Loucy (cell line): ENCODE measurements around the gene STK25.

ENCODE experiments used
- H2AFZ ChIP-seq: fragments of 200-600 bp; sonication (generic); 2 replicates; pipeline ENCODE4 v1.6.0; 2016; ENCODE audit warnings: antibody characterized with exemption, mild to moderate bottlenecking, low read length, moderate library complexity
- H3F3A ChIP-seq: fragments of 200-600 bp; 2 replicates; pipeline ENCODE4 v1.6.0; 2016; ENCODE audit warnings: antibody characterized with exemption, low read depth, mild to moderate bottlenecking
- H3K27me3 ChIP-seq: fragments of 200-600 bp; sonication (generic); 2 replicates; pipeline ENCODE4 v1.6.1; 2014; ENCODE audit warnings: low read length, mild to moderate bottlenecking; ENCODE audit not compliant: insufficient read depth, poor library complexity, severe bottlenecking
- H3K36me3 ChIP-seq: fragments of 200-600 bp; sonication (generic); 2 replicates; pipeline ENCODE4 v1.6.1; 2016; ENCODE audit warnings: low read length; ENCODE audit not compliant: insufficient read depth
- H3K4me1 ChIP-seq: fragments of 200-600 bp; sonication (generic); 2 replicates; pipeline ENCODE4 v1.5.1; 2014; ENCODE audit warnings: low read length, mild to moderate bottlenecking; ENCODE audit not compliant: insufficient read depth, poor library complexity, severe bottlenecking
- H3K4me2 ChIP-seq: fragments of 200-600 bp; sonication (generic); 2 replicates; pipeline ENCODE4 v1.6.0; 2014; ENCODE audit warnings: antibody characterized with exemption, low read length, low read depth, mild to moderate bottlenecking; ENCODE audit not compliant: poor library complexity, severe bottlenecking
- H3K4me3 ChIP-seq: fragments of 200-600 bp; sonication (generic); 2 replicates; pipeline ENCODE4 v1.5.1; 2014; ENCODE audit warnings: low read length, mild to moderate bottlenecking, mixed read lengths; ENCODE audit not compliant: poor library complexity, severe bottlenecking
- H3K79me2 ChIP-seq: fragments of 200-600 bp; sonication (generic); 2 replicates; pipeline ENCODE4 v1.6.1; 2014; ENCODE audit warnings: low read length; ENCODE audit not compliant: insufficient read depth
- H3K9ac ChIP-seq: fragments of 200-600 bp; sonication (generic); 2 replicates; pipeline ENCODE4 v1.6.0; 2014; ENCODE audit warnings: mild to moderate bottlenecking, low read depth, low read length, moderate library complexity; ENCODE audit not compliant: poor library complexity, severe bottlenecking
- H3K9me2 ChIP-seq: fragments of 200-600 bp; sonication (generic); replicated peaks from 2 replicates; pipeline ENCODE4 v1.6.1; 2016; ENCODE audit warnings: low read depth, low read length, mixed read lengths
- H3K9me3 ChIP-seq: fragments of 200-600 bp; sonication (generic); 2 replicates; pipeline ENCODE4 v1.6.1; 2014; ENCODE audit warnings: mild to moderate bottlenecking, antibody characterized with exemption, low read length, low read depth; ENCODE audit not compliant: insufficient read depth
- H4K20me1 ChIP-seq: fragments of 200-600 bp; sonication (generic); 2 replicates; pipeline ENCODE4 v1.6.0; 2014; ENCODE audit warnings: antibody characterized with exemption, low read length, mild to moderate bottlenecking; ENCODE audit not compliant: insufficient read depth, poor library complexity, severe bottlenecking
- CTCF ChIP-seq: fragments of 200-600 bp; sonication (generic); conservative IDR thresholded peaks from 2 replicates; pipeline ENCODE4 v1.5.1; 2014; ENCODE audit warnings: mild to moderate bottlenecking, antibody characterized with exemption, low read length
- EZH2phosphoT487 ChIP-seq: fragments of 200-600 bp; IDR thresholded peaks from 2 replicates; pipeline ENCODE4 v1.6.1; 2018; ENCODE audit warnings: antibody characterized with exemption, mild to moderate bottlenecking, moderate library complexity, borderline replicate concordance

STK25 gene

GRCh38 chr2:241554610-241555322 is 46.4 kb upstream of the STK25 start:
- no peaks in the 10 kb centered on the region for H4K20me1 ChIP-seq
- H3K9me2 ChIP-seq, result no peaks in the 10 kb centered on the region
- H3K79me2 ChIP-seq, result no peaks in the 10 kb centered on the region
- no peak overlapping the region for H3K4me2 ChIP-seq
- H3K4me1 ChIP-seq, result peaks cover 6% of the 10 kb centered on the region
- no peak overlapping the region for H3K9ac ChIP-seq
- H2AFZ ChIP-seq, result no peak overlapping the region
- H3K36me3 ChIP-seq, result no peaks in the 10 kb centered on the region
- H3K27me3 ChIP-seq, result no peaks in the 10 kb centered on the region
- no peak overlapping the region for H3K4me3 ChIP-seq
- no peaks in the 10 kb centered on the region for H3F3A ChIP-seq
- peaks cover 6% of the 10 kb centered on the region; the same call in 1 of the 2 replicates for H3K9me3 ChIP-seq
- TF ChIP-seq EZH2phosphoT487 (no peak), CTCF (no peak)

- Histone ChIP-seq H3K4me2 (no peak overlapping the region), H3F3A (no peaks in the 10 kb centered on the region), H3K9ac (no peak overlapping the region), H3K4me3 (no peak overlapping the region), H3K27me3 (no peaks in the 10 kb centered on the region), H3K9me2 (no peaks in the 10 kb centered on the region), H2AFZ (no peak overlapping the region), H3K9me3 (peaks cover 6% of the 10 kb centered on the region; the same call in 1 of the 2 replicates), H3K36me3 (no peaks in the 10 kb centered on the region), H3K79me2 (no peaks in the 10 kb centered on the region), H3K4me1 (peaks cover 6% of the 10 kb centered on the region), H4K20me1 (no peaks in the 10 kb centered on the region)
- TF ChIP-seq CTCF (no peak), EZH2phosphoT487 (no peak)
Measured at GRCh38 chr2:241553981-241554380, 45.6 kb upstream of the STK25 start.

- Histone ChIP-seq H3K4me1 (peaks cover 6% of the 10 kb centered on the region), H3K79me2 (no peaks in the 10 kb centered on the region), H3K9ac (no peak overlapping the region), H3K4me3 (no peak overlapping the region), H2AFZ (no peak overlapping the region), H3K4me2 (no peak overlapping the region), H3K36me3 (no peaks in the 10 kb centered on the region), H3F3A (no peaks in the 10 kb centered on the region), H3K9me3 (peaks cover 6% of the 10 kb centered on the region; the same call in 1 of the 2 replicates), H3K27me3 (no peaks in the 10 kb centered on the region), H3K9me2 (no peaks in the 10 kb centered on the region), H4K20me1 (no peaks in the 10 kb centered on the region)
- TF ChIP-seq CTCF (no peak), EZH2phosphoT487 (no peak)
Measured at GRCh38 chr2:241553512-241553830, 45.1 kb upstream of the STK25 start.
